Uterus (tissue), 2 donors: ENCODE results near the gene ENGASE.

Source experiments
- CTCF ChIP-seq, 4 experiments: fragments of 200-600 bp in 2 of 4; fragments of 450-650 bp in 2 of 4; sonication (generic) in 2 of 4; IDR thresholded peaks; one replicate each; pipeline ENCODE4 v1.5.1; 2016 to 2019; ENCODE audit warnings: antibody characterized with exemption in 4 of 4, mild to moderate bottlenecking in 2 of 4, moderate library complexity in 1 of 4
- POLR2A ChIP-seq, 2 donors: fragments of 450-650 bp; IDR thresholded peaks; one replicate each; pipeline ENCODE4 v1.6.1; 2016; ENCODE audit warnings: antibody characterized with exemption in 2 of 2, mild to moderate bottlenecking in 1 of 2, moderate library complexity in 1 of 2

GRCh38 chr17:79047291-79047920 is 27.2 kb upstream of the ENGASE start:
- TF ChIP-seq CTCF (IDR thresholded peaks at IDR 0.05) (no peak), POLR2A (IDR thresholded peaks at IDR 0.05) (no peak)
